Dermis lymphatic vessel endothelial cell (primary cell): Measurements from ENCODE around the gene DLX4. TPM values are rescaled to one million over a fixed set of nuclear protein-coding genes. Genes with fewer than 3 reads are reported as not detected.

Source experiments
- total RNA-seq: library from RNA; depleted of rRNA; stranded (reverse); fragments of >200 nt; gene quantifications from 2 replicates; pipeline ENCODE4 v1.2.1, GENCODE V29; 2014

The DLX4 gene, protein sequence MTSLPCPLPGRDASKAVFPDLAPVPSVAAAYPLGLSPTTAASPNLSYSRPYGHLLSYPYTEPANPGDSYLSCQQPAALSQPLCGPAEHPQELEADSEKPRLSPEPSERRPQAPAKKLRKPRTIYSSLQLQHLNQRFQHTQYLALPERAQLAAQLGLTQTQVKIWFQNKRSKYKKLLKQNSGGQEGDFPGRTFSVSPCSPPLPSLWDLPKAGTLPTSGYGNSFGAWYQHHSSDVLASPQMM
- not detected in 2 replicates for total RNA-seq

DNA sequence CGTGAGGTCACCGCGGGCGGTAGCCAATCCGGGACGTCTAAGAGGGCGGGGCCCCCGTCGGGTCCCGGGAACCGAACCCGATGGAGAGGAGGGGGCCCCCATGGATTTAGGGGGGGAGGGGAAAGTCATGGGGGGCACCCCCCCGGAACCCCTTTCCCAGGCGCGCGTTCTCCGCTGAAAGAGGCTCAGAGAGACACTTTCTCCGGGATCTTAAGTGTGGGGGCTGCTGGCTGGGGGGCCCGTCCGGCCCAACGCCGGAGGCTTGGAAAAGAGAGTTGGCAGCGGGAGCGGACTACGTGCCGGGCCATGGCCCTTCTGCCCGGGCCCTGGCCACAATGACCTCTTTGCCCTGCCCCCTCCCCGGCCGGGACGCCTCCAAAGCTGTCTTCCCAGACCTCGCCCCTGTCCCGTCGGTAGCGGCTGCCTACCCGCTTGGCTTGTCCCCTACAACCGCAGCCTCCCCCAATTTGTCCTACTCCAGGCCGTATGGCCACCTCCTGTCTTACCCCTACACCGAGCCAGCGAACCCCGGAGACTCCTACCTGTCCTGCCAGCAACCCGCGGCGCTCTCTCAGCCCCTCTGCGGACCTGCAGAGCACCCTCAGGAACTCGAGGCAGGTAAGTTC is at the start of gene DLX4:
Gene DLX4 (plus strand): TSS at position 57 of the 626 bp plus-strand sequence. CDS start 279 bp downstream, at position 336.

DNA sequence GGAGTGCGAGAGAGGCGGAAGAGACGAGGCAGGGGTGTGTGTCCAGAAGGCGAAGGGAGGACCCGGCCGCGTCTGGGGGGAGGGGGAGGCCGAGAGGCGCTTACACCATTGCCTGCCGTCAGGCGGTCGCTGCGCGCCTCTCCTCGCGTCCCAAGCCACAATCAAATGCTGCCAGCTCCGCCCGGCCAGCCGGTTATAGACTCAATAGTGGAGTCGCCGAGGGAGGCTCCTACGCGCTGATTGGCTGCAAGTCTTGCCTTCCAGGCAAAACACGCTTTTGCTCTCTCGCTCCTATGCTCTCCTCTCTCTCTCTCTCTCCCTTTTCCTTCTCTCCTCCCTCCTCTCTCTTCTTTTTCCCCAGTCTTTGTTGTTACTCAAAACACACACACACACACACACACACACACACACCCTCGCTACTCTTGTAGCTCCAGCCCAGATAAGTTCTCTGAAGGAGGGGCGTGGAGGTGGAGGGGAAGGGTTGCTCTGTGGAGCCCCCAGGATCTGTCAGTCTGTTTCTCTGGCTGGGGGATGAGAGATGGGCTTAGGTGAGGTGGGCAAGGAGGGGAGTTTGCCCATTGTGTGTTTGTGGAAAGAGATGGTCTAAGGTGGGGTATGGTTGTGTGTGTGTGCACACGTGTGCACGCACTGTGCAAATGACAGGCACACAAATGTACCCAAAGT is 26.2 kb downstream of the DLX4 start, which contains the start of gene DLX3:
Gene DLX3 (minus strand): TSS at position 170 of the 684 bp plus-strand sequence. CDS start 226 bp downstream, outside the sequence.

Other genes starting within 250 kb of the DLX4 start
- 5.1 and 9.8 TPM in 2 replicates for gene FAM117A, start 205.1 kb upstream of the DLX4 start, total RNA-seq
- 49.8 and 62.0 TPM in 2 replicates for gene KAT7, start 180.5 kb upstream of the DLX4 start, total RNA-seq
- gene TAC4, start 121.1 kb upstream of the DLX4 start, total RNA-seq = not detected in 2 replicates
- not detected in 2 replicates for gene DLX3, start 26.0 kb downstream of the DLX4 start, total RNA-seq
- gene ITGA3, start 86.9 kb downstream of the DLX4 start, total RNA-seq = 52.9 and 120 TPM in 2 replicates
- 13.1 and 23.5 TPM in 2 replicates for gene PDK2, start 126.2 kb downstream of the DLX4 start, total RNA-seq
- gene SAMD14, start 161.0 kb downstream of the DLX4 start, total RNA-seq = 3.0 and 4.0 TPM in 2 replicates
- 23.8 and 31.5 TPM in 2 replicates for gene PPP1R9B, start 181.5 kb downstream of the DLX4 start, total RNA-seq
- not detected in 2 replicates for gene SGCA, start 196.8 kb downstream of the DLX4 start, total RNA-seq
- gene COL1A1, start 232.4 kb downstream of the DLX4 start, total RNA-seq = 8.3 and 49.2 TPM in 2 replicates